Activated CD4-positive, alpha-beta T cell treated with anti-CD3 and anti-CD28 coated beads, Interleukin-2, amount 50 U/mL, for 1 hour (primary cell): Measurements from ENCODE around the gene PVALB.
"Not testable (repeated sequence)": the region's sequence is repeated elsewhere in the genome, so short reads cannot be mapped to it uniquely, and the experiment has no call there.

Experiments
- DNase-seq: peaks from one replicate; pipeline ENCODE4 v3.0.0-alpha.2; 2020

PVALB gene

GRCh38 chr22:36754881-36755280 lies 62.0 kb downstream of the PVALB start:
- not testable (repeated sequence) for DNase-seq

GRCh38 chr22:36753916-36754315 lies 62.9 kb downstream of the PVALB start:
- no peak for DNase-seq

GRCh38 chr22:36753120-36753802 lies 63.6 kb downstream of the PVALB start:
- no peak for DNase-seq
